ENCODE results near the gene LBHD1. TPM values are rescaled to one million over a fixed set of nuclear protein-coding genes. Genes with fewer than 3 reads are reported as not detected.

The LBHD1 gene
- total and polyA plus RNA-seq, 2 of the 13 experiments (the other 11 are each of a cell fraction or from before 2014, with no cell fraction given), result 3.2 to 3.7 TPM

DNA sequence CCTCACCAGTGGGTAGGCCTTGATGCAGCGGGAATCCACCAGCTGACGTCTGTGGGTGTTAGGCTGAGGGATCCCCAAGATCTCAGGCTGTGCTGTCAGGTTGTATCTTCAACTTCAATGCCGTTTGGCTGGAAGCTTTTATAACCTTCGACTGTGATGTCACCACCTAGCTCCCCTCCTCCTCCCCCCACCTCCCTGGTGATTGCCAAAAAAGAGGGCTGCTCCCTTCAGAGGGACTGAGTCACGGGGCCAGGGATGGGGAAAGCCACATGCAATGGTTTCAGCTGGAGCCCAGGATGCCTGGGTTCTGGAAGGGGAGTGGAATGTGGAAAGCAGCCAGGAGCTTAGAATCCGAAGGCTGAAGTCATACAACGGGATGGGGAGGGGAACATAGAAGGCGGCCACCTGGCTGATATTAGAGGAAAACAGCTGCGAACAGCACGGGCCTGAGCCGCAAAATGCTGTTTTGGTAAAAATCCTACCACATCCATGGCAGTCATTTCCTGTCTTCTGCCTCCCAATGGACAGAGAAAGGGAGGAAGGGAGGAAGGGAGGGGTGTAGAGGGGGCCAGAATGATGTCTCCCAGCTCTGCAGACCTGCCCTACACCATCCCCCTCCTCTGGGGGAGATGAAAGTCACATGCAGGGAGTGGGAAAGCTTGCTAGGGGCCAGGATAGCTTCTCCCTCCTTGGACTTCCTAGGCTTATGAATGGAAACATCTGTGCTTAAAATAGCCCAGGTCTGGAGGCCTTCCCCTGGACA lies 17.5 kb upstream of the LBHD1 start, which contains the start of gene LRRN4CL (continued):
- no peak for TF ChIP-seq ZFP91 (CRISPR knock-in tag; IDR thresholded peaks at IDR 0.05; ENCODE audit: borderline replicate concordance)
- TF ChIP-seq REPIN1 (CRISPR knock-in tag; IDR thresholded peaks at IDR 0.05; ENCODE audit: borderline replicate concordance, low read depth), result no peak
- no peak for TF ChIP-seq ELF1 (CRISPR knock-in tag; IDR thresholded peaks at IDR 0.05)
- TF ChIP-seq PAWR (CRISPR knock-in tag; IDR thresholded peaks at IDR 0.05; ENCODE audit: borderline replicate concordance), result no peak
- TF ChIP-seq POLR2AphosphoS5 (IDR thresholded peaks at IDR 0.05; ENCODE audit: low read depth, low read length), result peak; percentile 33; the same call in 1 of the 2 replicates

DNA sequence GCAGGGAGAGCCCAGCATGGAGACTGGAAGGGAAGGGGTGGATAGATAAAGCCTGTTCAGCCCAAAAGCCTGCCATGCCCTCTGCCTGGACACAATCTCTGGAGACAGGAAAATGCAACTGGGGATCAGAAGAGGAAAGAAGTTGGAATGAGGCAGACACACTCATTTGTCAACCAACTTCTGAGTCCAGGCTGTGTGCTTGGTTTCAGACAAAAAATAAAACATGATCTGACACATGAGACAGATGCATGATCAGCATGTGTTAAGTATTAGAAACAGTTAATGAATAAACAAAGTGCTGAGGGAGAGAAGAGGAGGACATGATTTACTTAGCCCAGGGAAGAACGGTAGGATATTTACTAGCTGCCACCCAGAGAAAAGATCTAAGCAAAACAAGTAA lies 16.4 kb upstream of the LBHD1 start:
- H3K27ac ChIP-seq (ENCODE audit: extremely low read length, insufficient read depth, low read length), result no peak overlapping the region
- CTCF ChIA-PET (ENCODE audit: low intra/inter-chr PET ratio, low total read pairs), result no interaction called here
- H3K4me2 ChIP-seq (ENCODE audit: low read depth, low read length), result no peak overlapping the region
- H3K79me2 ChIP-seq (ENCODE audit: insufficient read depth, low read length), result no peaks in the 10 kb centered on the region
- no peaks in the 10 kb centered on the region for H3K9me3 ChIP-seq (ENCODE audit: low read length)
- WGBS (ENCODE audit: low lambda C conversion rate), result 21% methylated on average over 1 of the region's 1 CpG
- DNase-seq (ENCODE audit: low spot score), result no peak
- H4K20me1 ChIP-seq (ENCODE audit: insufficient read depth, low read length), result no peaks in the 10 kb centered on the region
- no peaks in the 10 kb centered on the region for H3K27me3 ChIP-seq (ENCODE audit: control insufficient read depth in 1 of 2, insufficient read depth in 2 of 2, low read length in 2 of 2)
- no TSS peak for BruUV-seq (replicated peaks)
- no peak for ATAC-seq
- in situ Hi-C loops (cut with HindIII; ENCODE audit: extremely low pct_ligation_motif_present, low pct_unique_long_range_greater_than_20kb) (no loop called here), intact Hi-C loops (cut with micrococcal nuclease; ENCODE audit: unreplicated experiment) (no loop called here)
- no peak overlapping the region for H3K4me3 ChIP-seq (replicated peaks in 1 of 3; ENCODE audit: insufficient read depth in 1 of 3, low read depth in 2 of 3, low read length in 3 of 3)
- no peak overlapping the region for H3K9ac ChIP-seq (ENCODE audit: insufficient read depth, low read depth, low read length)
- POLR2A ChIA-PET, result interaction anchor here (1.3 kb wide), 1 partner anchor 97 kb away, joined by 6 read pairs; the partner anchor contains the start of gene TUT1
- H2AFZ ChIP-seq (ENCODE audit: low read length), result no peak overlapping the region
- H3K4me1 ChIP-seq (ENCODE audit: insufficient read depth, low read length), result no peaks in the 10 kb centered on the region
- H3K36me3 ChIP-seq (replicated peaks in 1 of 2; ENCODE audit: control insufficient read depth in 1 of 2, insufficient read depth in 2 of 2, low read length in 2 of 2), result peaks cover 15 to 34% of the 10 kb centered on the region in 2 experiments
- FAIRE-seq, result no peak
- TF ChIP-seq, protein P1, sequence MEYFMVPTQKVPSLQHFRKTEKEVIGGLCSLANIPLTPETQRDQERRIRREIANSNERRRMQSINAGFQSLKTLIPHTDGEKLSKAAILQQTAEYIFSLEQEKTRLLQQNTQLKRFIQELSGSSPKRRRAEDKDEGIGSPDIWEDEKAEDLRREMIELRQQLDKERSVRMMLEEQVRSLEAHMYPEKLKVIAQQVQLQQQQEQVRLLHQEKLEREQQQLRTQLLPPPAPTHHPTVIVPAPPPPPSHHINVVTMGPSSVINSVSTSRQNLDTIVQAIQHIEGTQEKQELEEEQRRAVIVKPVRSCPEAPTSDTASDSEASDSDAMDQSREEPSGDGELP (IDR thresholded peaks at IDR 0.05; ENCODE audit: borderline replicate concordance, low read depth), result no peak
- no peak for TF ChIP-seq E2F2 (CRISPR knock-in tag; IDR thresholded peaks at IDR 0.05; ENCODE audit: borderline replicate concordance)
- TF ChIP-seq PRDM15 (CRISPR knock-in tag; IDR thresholded peaks at IDR 0.05), result no peak
- no peak for TF ChIP-seq ZNF737 (CRISPR knock-in tag; IDR thresholded peaks at IDR 0.05; ENCODE audit: borderline replicate concordance)
- TF ChIP-seq ZNF839 (CRISPR knock-in tag; IDR thresholded peaks at IDR 0.05; ENCODE audit: borderline replicate concordance), result no peak
- TF ChIP-seq ZNF577 (CRISPR knock-in tag; IDR thresholded peaks at IDR 0.05; ENCODE audit: borderline replicate concordance, low read depth), result no peak

All from HepG2 (cell line).